Inferior parietal cortex (tissue), 1 donor: Measurements from ENCODE around the gene PIEZO1.
"Not testable (repeated sequence)": the region's sequence is repeated elsewhere in the genome, so short reads cannot be mapped to it uniquely, and the experiment has no call there.

Experiments used
- DNase-seq: peaks from one replicate; pipeline ENCODE4 v3.0.0-alpha.2; 2016; ENCODE audit errors: extremely low spot score

Gene PIEZO1

DNA sequence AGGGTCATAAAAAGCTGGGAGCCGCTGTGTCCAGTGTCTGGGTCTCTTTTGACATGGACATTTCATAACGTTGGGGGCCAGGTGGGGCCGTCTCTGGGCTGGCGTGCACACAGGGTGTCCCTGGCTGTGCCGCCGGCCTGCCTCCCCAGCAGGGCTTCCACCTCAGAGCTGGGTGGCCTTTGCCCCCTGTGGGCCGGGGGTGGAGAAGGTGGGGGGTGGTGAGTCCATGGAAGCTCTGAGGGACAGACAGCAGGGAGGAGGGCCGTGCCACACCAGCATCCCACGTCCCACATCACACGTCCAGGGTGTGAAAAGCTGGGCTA, 97.8 kb downstream of the PIEZO1 start:
- no peak for DNase-seq

DNA sequence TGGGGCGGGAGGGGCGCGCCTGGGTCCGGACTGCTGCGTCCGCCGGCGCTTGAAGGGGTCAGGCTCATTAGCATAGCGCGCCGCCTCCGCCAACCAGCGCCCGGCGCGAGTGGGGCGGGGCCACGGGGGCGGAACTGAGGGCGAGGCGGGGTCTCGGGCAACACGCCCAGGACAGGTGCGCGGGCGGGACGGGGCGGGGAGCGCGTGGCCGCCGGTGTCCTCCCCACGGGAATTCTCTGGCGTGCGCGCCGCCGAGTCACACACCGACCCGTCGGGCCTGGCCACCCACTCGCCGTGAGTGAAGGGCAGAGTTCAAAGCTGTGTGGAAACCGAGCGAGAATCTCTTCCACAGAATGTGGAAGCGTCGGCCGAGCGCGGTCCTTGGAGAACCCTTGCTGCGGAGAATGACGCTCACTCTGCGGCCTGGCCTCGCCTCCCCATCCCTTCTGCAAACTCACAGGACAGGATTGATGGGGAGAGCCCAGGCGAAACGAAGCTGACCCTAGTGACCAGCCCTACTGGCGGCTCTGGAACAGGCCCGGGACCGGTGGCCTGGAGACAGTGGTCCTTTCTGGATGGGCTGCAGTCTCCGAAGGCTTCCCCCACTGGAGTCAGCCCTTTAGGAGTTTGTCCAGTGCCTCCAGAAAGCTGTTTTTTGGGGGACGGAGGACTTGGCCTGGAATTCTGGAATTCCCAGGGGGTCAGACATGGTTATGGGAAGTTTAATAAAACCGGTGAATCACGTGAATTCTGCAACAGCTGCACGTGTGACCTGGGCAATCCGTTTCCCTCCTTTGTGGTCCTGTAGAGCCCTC, 98.4 kb downstream of the PIEZO1 start, which contains the start of gene SNAI3:
Gene SNAI3, minus strand, starts transcription at position 69 of the 815 bp plus-strand sequence. CDS start 101 bp downstream, outside the sequence.
- no peak for DNase-seq

DNA sequence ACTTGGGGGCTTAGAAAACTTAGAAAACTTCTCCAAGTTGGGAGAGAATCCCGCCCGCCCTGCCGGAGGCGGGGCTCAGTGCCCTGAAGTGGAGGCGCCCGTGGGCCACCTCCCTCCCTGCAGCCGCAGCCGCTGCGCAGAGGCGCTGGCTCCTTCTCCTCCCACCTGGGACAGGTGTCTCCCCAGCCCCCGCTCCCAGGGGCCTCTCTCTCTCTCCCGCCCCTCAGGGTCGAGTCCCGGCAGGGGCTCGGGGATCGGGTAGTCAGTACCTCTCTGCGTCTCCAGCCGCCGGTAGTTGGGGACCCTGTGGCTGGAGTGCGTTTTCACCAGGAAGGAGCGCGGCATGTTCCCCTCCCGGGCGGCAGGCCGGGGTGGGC, 99.0 kb downstream of the PIEZO1 start:
- no peak for DNase-seq

DNA sequence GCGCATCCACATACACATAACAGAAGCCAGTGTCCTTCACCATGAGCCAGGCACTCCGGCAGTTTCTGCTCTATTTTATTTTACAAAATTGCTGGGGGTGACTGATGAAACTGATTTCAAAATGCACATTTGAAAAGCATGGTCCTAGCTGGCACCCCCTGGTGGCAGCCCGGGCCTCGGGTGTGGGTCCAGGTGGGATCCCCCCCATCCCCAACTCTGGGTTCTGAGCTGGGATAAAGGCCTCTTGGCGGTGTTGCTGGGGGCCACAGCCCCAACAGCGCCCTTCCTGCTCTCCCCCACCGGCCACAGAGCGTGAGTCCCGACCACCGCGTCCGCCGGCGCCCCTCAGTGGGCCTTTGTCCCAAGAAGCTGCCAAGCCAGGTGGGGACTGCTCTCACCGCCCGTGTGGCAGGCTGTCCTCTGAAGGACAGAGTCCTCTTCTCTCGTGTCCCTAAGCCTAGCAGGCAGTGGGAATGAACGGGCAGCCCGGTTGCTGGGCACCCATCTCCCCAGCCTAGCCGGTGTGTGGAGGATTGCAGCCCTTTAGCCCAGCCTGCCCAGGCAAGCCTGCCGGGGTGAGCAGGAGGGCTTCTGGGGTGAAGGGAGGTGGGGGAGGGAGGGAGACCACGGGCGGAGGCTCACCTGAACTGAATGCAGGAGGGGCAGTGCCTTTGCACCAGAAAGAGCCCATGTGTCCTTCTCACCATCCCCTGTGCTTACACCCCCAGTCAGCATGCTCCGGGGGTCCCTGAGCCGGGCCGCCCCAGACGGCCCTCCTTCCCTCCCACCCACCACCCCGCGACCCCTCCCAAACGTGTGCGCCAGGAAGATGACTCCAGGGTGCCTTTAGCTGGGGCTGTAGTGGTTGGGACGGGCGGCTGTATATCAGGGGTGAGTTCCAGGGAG, 99.6 kb downstream of the PIEZO1 start:
- DNase-seq = no peak

DNA sequence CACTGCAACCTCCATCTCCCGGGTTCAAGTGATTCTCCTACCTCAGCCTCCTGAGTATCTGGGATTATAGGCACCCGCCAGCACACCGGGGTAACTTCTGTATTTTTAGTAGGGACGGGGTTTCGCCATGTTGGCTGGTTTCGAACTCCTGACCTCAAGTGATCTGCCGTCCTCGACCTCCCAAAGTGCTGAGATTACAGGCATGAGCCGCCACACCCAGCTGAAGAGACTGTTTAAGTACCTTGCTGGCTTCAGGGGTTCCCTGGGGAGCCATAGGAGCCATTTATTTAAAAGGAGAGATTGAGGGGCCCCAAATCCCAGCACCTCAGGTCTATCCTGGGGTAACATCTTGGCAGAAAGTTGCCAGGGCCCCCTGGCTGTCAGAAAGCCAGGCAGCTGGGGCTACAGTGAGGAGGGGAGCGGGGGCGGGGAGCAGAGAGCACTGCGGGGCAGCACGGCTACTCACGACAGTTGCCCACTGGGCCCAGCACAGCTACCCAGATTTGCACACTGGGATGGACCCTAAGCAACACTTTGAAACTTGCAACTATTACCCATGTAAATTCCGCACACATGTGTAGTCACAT, 100.4 kb downstream of the PIEZO1 start:
- no peak for DNase-seq

DNA sequence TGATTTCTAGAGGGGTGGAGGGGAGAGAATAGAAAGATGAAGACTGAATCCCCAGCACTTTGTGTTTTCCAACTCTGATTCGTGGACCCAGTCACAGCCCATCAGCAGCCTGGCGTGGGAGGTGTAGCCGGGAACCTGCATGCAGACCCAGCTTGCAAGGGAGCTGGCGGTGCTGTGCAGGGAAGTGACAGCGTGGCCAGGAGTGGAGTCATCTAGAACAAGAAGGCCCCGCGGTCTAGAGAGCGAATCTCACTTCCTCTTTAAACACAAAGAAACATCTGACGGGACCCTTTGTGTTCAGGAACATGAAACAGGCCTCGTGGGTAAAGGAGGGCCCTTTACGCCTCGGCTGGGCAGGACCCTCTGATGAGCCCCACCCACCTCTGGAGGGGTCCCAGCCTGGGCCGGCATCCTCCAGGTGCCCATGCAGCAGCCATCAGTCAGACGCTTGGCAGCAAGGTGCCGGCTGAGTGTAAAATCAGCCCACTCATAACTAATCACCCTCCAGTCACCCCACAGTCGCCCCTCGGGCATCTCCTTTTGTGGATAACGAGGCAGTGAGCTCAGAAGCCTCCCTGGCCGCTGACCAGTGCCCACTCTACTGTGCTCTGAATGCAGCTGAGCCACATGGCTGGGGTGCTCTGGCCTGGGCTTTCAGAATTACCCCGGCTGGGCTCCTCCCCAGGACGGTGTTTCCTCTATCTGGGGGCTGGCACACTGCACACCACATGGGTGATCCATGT, 103.1 kb downstream of the PIEZO1 start:
- no peak for DNase-seq

DNA sequence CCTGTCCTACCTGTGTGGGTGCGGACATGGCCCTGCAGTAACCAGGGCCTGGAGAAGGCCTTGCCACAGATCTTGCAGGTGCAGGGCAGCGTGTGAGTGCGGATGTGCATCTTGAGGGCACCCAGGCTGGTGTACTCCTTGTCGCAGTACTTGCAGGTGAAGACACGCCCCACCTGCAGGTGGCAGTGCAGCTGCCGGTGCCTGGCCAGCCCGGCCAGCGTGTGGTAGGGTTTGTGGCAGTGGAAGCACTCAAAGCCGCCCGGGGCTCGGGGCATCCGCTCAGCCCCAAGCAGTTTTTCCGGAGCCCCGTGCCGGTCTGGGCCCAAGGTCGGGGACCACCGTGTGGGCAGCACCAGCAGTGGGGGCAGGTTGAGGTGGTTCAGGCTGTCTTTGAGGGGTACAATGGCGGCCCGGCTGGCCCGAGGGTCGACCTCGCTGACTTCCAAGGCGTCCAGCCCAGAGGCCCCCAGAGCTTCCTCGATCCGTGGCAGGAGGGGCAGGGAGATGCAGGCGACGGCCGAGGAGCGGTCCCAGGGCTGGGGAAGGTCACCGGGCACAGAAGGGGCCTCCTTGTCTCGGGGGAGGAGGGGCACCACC, 103.8 kb downstream of the PIEZO1 start:
- DNase-seq = no peak

DNA sequence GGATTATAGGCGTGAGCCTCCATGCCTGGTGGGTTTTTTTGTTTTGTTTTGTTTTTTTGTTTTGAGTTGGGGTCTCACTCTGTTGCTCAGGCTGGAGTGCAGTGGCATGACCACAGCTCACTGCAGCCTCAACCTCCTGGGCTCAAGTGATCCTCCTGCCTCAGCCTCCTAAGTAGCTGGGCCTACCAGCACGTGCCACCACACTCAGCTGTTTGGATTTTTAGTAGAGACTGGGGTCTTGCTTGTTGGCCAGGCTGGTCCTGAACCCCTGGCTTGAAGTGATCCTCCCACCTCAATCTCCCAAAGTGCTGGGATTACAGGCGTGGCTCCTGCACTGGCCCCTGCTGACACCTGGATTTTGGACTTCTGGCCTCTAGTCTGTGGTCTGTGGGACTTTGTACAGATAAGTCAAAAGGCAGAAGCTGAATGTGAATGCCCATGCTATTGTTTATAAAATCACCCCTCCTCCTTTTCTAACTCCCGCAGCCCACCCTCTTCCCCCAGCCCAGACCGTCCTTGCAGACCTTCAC, 104.4 kb downstream of the PIEZO1 start:
- DNase-seq = no peak

DNA sequence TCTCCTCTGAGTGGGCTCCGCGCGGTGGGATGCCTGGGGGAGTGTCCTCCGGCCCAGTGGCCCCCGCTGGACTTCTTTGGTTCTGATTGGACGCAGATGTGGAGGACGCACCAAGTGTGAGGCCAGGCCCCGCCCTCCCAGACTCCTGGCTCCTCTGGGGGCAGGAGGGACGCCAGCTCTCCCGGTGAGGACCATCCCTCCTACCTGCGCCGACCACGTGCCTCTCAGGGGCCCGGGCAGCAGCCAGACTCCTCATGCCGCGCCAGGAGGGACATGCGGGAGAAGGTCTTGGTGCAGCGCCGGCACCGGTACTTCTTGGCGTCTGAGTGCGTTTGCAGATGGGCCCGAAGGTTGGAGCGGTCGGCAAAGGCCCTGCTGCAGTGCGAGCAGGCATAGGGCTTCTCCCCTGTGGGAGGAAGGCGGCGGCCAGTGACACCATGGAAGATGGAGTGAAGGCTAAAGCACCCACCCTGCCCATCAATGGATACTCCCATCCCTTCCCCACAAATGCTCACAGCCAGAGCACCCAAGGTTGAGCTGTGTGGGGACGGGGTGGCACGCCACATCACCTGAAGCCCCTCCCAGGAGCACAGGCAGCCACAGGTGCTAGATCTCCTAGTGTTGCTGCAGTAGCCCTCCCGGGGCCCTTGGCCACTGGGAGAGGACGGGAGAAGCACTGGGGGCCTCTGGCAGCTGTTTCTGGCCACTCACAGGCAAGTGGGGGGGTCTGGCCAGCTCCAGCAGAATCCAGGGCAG, 106.6 kb downstream of the PIEZO1 start:
- DNase-seq = no peak

DNA sequence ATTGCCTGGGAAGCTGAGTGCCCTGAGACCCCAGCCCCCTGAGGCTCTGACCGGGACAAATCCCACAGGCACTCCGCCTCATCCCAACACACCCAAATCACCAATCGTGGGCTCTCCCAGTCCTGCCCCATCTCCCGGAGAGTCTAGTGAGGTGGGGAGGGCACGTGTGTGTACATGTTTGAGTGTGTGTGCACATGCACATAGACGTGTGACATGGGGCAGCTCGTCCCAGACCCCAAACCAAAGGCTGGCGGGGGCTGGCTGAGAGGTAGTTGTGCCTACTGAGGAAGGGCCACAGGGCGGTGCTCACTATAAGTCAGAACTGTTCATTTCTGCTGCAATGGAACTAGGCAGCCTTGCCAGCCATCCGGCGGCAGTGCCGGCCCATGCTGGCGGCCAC, 107.3 kb downstream of the PIEZO1 start:
- DNase-seq = no peak

DNA sequence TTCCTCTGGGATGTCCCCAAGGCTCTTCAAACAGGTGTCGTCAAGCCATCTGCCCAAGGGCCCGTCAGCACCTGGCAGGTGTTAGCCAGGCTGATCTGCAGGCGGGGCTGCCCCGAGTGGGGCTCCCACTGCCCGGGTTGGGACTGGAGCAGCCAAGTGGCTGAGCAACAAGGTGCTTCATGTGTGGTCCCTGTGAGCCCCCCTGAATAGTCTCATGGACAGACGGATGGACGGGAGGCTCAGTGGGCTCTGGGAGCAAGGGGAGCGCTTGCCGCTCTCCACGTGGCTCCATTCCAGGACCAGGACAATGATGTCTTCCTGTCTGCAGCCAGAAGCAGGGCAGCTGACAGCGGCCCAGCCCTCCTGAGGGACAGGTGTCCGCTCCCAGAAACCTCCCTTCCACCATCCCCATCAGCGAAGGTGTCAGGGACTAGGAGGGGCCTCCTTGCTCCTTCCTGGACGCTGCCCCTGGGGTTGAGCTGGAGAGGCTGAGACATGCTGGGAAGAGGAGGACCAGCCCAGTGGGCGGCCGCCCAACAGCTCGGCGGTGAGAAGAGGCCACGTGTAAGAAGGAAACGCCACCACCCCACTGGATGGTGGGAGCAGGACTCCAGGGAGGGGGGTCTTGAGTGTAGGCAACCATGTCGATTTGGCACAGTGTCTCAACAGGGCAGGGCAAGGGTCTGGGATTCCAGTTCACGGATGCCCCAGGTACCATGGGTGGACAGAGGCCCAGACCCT, 108.3 kb downstream of the PIEZO1 start:
- no peak for DNase-seq

DNA sequence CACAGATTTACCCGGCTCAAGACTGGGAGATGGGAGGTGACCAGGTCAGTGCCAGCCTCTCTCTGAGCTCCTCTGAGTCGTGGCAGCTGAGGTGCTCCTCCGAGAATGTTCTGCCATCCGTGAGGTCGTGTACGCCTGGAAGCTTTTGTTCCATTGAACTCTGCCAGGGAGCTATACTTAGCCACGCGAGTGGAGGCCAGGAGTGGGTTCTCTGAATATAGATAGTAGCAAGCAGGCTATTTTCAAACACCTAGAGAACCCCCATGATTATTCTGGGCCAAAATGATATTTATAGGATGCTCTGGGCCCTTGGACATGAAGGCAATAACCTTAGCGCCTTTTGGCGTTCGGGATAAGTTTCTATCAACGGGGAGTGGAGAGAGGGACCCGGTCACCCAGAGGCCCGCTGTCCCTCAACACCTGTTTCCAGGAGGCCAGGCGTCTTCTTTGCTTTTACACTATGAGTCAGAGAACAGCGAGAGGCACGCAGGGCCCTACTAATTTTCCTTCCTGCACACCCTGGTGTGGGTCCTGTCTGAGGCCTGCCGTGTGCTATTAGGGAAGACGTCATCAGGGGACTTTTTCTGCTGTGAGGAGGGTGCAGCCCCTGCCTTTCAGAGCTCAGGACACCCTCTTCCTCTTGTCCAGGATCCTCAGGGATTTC, 111.2 kb downstream of the PIEZO1 start:
- DNase-seq = no peak

DNA sequence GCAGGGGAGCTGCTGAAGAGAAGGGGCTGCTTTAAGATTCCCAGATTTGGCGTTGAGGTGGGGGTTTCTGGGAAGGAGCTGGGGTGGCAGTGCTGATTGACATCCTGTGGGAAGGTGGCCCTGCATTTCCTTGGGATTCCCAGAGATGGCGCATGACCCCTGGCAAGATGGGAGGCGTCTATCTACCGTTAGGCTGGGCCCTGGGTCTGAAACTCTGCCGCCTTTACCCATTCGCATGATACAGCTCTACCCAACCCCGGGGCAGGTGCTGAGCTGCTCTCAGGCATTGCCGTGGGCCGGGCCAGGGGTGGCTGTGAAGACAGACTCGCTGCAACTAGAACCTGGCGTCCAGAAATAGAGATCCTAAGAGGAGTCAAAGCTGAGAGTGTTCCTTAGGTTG, 112.2 kb downstream of the PIEZO1 start:
- DNase-seq = no peak

DNA sequence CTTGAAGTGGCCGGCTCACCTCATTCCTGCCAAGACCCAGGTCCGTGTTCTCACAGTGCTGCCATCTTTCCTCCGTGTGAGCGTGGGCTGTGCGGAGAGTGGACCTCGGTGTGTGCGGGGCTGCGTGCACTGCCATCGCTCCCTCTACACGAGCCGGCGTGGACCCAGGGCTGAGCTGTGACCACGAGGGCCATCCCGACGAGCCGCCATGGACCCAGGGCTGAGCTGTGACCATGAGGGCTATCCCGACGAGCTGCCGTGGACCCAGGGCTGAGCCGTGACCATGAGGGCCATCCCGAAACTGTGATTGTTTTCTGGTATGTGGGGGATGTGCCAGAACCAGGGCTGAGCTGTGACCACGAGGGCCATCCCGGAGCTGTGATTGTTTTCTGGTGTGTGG, 113.2 kb downstream of the PIEZO1 start:
- DNase-seq = no peak

DNA sequence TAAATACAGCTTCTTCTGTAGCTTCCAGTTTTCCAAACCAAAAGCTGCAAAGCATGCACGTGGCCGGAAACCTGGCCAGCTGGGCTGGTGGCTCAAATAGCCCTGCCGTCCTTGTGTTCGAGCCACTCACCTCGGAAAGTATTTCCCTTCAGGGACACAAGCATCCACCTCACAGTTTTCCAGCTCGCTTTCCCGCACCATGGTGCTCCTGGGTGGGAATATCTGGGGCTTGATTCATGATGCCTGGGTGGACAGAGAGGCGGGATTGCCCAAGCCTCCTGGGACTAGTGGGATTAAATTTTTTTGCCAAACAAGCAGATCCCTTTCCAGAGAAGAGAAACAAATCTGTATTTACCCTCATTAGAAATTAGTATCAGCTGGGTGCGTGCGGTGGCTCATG, 115.0 kb downstream of the PIEZO1 start:
- DNase-seq = no peak

DNA sequence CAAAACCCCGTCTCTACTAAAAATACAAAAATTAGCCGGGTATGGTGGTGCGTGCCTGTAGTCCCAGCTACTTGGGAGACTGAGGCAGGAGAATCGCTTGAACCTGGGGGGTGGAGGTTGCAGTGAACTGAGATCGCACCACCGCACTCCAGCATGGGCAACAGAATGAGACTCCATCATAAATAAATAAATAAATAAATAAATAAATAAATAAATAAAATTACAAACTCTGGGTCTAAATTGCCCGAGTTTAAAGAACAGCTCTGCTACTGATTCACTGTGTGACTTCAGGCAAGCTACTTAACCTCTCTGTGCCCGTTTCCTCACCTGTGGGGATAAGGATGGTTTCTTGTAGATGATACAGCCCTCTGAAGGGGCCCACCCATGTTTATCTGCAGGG, 115.5 kb downstream of the PIEZO1 start:
- DNase-seq = not testable (repeated sequence)

DNA sequence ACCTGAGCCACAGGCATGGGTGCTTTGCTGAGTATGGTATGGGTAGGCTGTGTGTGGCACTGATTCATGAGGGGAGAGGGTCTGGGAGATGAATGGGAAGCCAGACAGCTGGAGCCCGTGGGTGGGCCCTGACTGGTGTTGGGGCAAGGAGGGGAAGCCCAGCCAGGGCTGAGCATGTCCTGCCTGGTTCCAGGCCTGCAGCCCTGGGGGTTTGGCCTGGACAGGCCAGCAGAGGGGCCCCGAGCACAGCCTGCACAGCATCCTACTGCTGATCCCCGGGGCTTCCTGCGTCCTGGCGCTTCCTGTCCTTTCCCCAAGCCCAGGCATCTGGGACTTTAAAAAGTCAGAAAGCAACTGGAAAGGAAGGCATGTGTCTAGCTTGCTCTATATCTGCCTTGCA, 117.6 kb downstream of the PIEZO1 start:
- no peak for DNase-seq

DNA sequence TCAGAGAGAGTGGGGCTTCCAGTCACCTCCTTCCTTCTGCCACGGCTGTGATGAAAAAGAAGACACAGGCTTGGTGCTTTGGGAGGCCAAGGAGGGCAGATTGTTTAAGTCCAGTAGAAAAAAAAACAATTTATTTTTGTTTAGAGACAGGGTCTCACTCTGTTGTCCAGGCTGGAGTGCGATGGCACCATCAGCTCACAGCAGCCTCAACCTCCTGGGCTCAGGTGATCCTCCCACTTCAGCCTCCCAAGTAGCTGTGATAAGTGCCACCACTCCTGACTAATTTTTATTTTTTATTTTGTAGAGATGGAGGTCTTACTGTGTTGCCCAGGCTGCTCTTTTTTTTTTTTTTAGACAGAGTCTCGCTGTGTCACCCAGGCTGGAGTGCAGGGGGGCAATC, 119.5 kb downstream of the PIEZO1 start:
- DNase-seq = no peak
